Kidney (tissue), 14 donors: ENCODE results near the gene CD276. TPM values are rescaled to one million over a fixed set of nuclear protein-coding genes. Genes with fewer than 3 reads are reported as not detected.

Experiments
- DNase-seq, 5 donors: peaks; one replicate each; pipeline ENCODE4 v3.0.0-alpha.2; 2013 to 2020
- FAIRE-seq: peaks from 2 replicates; lab custom pipeline; 2012; peaks lifted over from hg19 to GRCh38; lab: Jason Lieb, UNC
- H3K27ac ChIP-seq, 2 donors: one replicate each; pipeline ENCODE4 v1.7.0; 2013; ENCODE audit warnings: low read depth in 2 of 2, low read length in 2 of 2, inconsistent platforms in 1 of 2
- H3K27me3 ChIP-seq: one replicate; pipeline ENCODE4 v1.7.1; 2013; ENCODE audit warnings: low read length, inconsistent platforms; ENCODE audit not compliant: control insufficient read depth, insufficient read depth
- H3K36me3 ChIP-seq, 3 donors: one replicate each; pipeline versions ENCODE4 v1.7.0 to v1.7.1; 2013; ENCODE audit warnings: low read length in 3 of 3, control low read depth in 1 of 3, inconsistent platforms in 1 of 3; ENCODE audit not compliant: insufficient read depth in 3 of 3, control insufficient read depth in 2 of 3
- H3K4me1 ChIP-seq, 3 donors: one replicate each; pipeline versions ENCODE4 v1.7.0 to v1.7.1; 2013; ENCODE audit warnings: low read length in 3 of 3, inconsistent platforms in 1 of 3, low read depth in 1 of 3; ENCODE audit not compliant: control insufficient read depth in 2 of 3, insufficient read depth in 2 of 3
- H3K4me3 ChIP-seq, 3 donors: one replicate each; pipeline versions ENCODE4 v1.7.0 to v1.8.1; 2013; ENCODE audit warnings: low read length in 3 of 3, control low read depth in 1 of 3, inconsistent platforms in 1 of 3
- H3K9ac ChIP-seq, 3 donors: one replicate each; pipeline versions ENCODE4 v1.7.0 to v1.7.1; 2013; ENCODE audit warnings: low read length in 3 of 3, control low read depth in 1 of 3, inconsistent platforms in 1 of 3
- H3K9me3 ChIP-seq, 3 donors: one replicate each; pipeline versions ENCODE4 v1.7.0 to v1.7.1; 2013; ENCODE audit warnings: low read length in 3 of 3, control low read depth in 1 of 3, inconsistent platforms in 1 of 3; ENCODE audit not compliant: control insufficient read depth in 2 of 3, insufficient read depth in 1 of 3
- intact Hi-C: fragments of 100-400 bp; cut with DNase I; formaldehyde crosslinking; loops from one replicate; pipeline ENCODE4 v1.11.1; 2022
- polyA plus RNA-seq: library from polyadenylated mRNA; stranded (reverse); fragments of 350-450 nt; fragmentation: Illumina TruSeq; extraction: RNeasy Lipid Tissue Mini Kit (QIAGEN cat#74804); gene quantifications from one replicate; pipeline ENCODE4 v1.2.3, GENCODE V29; 2014; ENCODE audit warnings: low read depth, low replicate concordance; ENCODE audit not compliant: insufficient read depth
- total RNA-seq: library from RNA; stranded (reverse); fragmentation: NEBNext Ultra II Directional; extraction: Animal tissue kit (Norgen Biotek cat#: 25700); gene quantifications from one replicate; pipeline ENCODE4 v1.2.1, GENCODE V29; 2021
- TF ChIP-seq, protein P1 (sequence below): IDR thresholded peaks from 3 replicates; pipeline ENCODE4 v1.5.1; 2012; ENCODE audit warnings: mild to moderate bottlenecking, moderate library complexity, borderline replicate concordance; ENCODE audit not compliant: insufficient read depth; ENCODE audit errors: extremely low read depth
- donor health status: control.
- donor health status: control.
- donor health status: control.
- donor health status: control.
- donor health status: control.
- donor health status: DM: yes; HTN: yes; CAD: no.
- donor health status: Normal renal cell carcinoma (clear cell type).

Gene CD276
- total and polyA plus RNA-seq, 2 donors from 2014 or later: 25.0 to 31.5 TPM

DNA sequence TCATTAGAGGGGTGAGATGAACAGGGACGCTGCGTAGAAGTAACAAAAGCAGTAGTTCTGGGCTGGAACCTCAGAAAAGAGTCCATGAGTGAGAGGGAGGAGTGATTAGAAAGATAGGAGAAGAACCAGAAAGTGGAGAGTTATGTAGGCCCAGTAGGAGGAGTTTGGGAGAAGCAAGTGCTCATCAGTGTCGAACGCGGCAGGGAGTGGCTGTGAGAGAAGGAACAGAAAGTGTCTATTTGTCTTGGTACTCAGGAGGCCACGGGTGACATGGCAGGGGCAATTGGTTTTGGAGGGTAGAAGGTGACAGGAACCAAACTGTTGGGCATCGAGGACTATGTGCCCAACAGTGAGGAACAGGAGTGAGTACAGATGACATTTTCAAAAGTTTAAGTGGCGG is 70.3 kb downstream of the CD276 start:
- Histone ChIP-seq H3K9me3 (no peaks in the 10 kb centered on the region), H3K4me3 (no peak overlapping the region), H3K27me3 (no peaks in the 10 kb centered on the region), H3K4me1 (peaks cover 0 to 7% (median 0%) of the 10 kb centered on the region in 3 donors), H3K36me3 (no peaks in the 10 kb centered on the region), H3K27ac (no peak overlapping the region), H3K9ac (no peak overlapping the region)
- intact Hi-C loops: no loop called here
- FAIRE-seq (no peak), DNase-seq (no peak)
- TF ChIP-seq, protein P1, sequence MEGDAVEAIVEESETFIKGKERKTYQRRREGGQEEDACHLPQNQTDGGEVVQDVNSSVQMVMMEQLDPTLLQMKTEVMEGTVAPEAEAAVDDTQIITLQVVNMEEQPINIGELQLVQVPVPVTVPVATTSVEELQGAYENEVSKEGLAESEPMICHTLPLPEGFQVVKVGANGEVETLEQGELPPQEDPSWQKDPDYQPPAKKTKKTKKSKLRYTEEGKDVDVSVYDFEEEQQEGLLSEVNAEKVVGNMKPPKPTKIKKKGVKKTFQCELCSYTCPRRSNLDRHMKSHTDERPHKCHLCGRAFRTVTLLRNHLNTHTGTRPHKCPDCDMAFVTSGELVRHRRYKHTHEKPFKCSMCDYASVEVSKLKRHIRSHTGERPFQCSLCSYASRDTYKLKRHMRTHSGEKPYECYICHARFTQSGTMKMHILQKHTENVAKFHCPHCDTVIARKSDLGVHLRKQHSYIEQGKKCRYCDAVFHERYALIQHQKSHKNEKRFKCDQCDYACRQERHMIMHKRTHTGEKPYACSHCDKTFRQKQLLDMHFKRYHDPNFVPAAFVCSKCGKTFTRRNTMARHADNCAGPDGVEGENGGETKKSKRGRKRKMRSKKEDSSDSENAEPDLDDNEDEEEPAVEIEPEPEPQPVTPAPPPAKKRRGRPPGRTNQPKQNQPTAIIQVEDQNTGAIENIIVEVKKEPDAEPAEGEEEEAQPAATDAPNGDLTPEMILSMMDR: no peak

DNA sequence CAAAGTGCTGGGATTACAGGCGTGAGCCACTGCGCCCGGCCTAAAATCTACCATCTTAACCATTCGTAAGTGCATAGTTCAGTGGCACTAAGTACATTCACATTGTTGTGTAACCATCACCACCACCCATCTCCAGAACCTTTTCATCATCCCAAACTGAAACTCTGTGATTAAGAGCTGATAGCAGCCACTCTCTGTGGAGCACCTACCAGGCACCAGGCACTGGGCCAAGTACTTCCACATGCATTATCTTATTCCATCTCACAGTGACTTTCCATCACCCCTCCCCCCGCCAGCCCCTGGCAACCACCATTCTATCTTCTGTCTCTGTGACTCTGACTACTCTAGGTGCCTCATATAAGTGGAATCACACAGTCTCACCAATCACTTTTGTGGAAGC is 71.3 kb downstream of the CD276 start:
- Histone ChIP-seq H3K4me3 (no peak overlapping the region), H3K4me1 (peaks cover 0 to 7% (median 0%) of the 10 kb centered on the region in 3 donors), H3K27me3 (no peaks in the 10 kb centered on the region), H3K36me3 (no peaks in the 10 kb centered on the region), H3K27ac (no peak overlapping the region), H3K9me3 (no peaks in the 10 kb centered on the region), H3K9ac (no peak overlapping the region)
- FAIRE-seq (no peak), DNase-seq (no peak)
- intact Hi-C loops: no loop called here
- TF ChIP-seq, protein P1: no peak

- H3K4me1 ChIP-seq: peaks cover 0 to 7% (median 0%) of the 10 kb centered on the region in 3 donors
- DNase-seq (no peak), FAIRE-seq (no peak)
- H3K36me3 ChIP-seq: no peaks in the 10 kb centered on the region
- H3K9me3 ChIP-seq: no peaks in the 10 kb centered on the region
- no peak overlapping the region for H3K9ac ChIP-seq
- intact Hi-C loops: no loop called here
- no peak overlapping the region for H3K27ac ChIP-seq
- TF ChIP-seq, protein P1: no peak
- no peak overlapping the region for H3K4me3 ChIP-seq
- H3K27me3 ChIP-seq: no peaks in the 10 kb centered on the region
Measured at GRCh38 chr15:73755946-73756345, 71.8 kb downstream of the CD276 start.

GRCh38 chr15:73756390-73756789 is 72.2 kb downstream of the CD276 start:
- Histone ChIP-seq H3K27me3 (no peaks in the 10 kb centered on the region), H3K9me3 (no peaks in the 10 kb centered on the region), H3K4me3 (no peak overlapping the region), H3K4me1 (peaks cover 0 to 5% (median 0%) of the 10 kb centered on the region in 3 donors), H3K27ac (no peak overlapping the region), H3K36me3 (no peaks in the 10 kb centered on the region), H3K9ac (no peak overlapping the region)
- intact Hi-C loops: no loop called here
- DNase-seq: no peak
- TF ChIP-seq, protein P1: no peak
- FAIRE-seq: no peak
